ENCODE measurements around the gene NEU3. TPM values are rescaled to one million over a fixed set of nuclear protein-coding genes. Genes with fewer than 3 reads are reported as not detected.

The NEU3 gene
- total RNA-seq, 1 experiment from 2014 or later = 10.0 TPM

DNA sequence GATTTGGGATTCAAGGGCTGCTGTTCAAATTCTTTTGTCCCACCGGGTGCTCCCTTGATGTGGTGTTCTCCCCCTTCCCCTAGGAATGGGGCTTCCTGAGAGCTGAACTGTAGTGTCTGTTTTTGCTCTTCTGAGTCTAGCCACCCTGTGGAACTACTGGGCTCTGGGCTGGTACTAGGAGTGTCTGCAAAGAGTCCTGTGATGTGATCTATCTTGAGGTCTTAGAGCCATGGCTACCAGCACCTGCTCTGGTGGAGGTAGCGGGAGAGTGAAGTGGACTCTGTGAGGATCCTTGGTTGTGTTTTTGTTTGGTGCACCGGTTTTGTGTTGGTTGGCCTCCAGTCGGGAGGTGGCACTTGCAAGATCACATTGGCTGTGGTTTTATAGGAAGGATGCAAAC, 61.8 kb downstream of the NEU3 start:
- CTCF ChIA-PET = no interaction called here
- H3K4me1 Mint-ChIP-seq (ENCODE audit: insufficient read depth, unreplicated experiment) = peaks cover 6% of the 10 kb centered on the region
- H3K36me3 Mint-ChIP-seq (ENCODE audit: insufficient read depth, unreplicated experiment) = no peaks in the 10 kb centered on the region
- H3K9me3 Mint-ChIP-seq (ENCODE audit: unreplicated experiment) = peaks cover 13% of the 10 kb centered on the region
- POLR2A ChIA-PET = no interaction called here
- intact Hi-C loops (cut with micrococcal nuclease) = no loop called here
- H3K4me3 Mint-ChIP-seq (ENCODE audit: unreplicated experiment) = no peak overlapping the region
- H3K27ac Mint-ChIP-seq (ENCODE audit: low read depth, unreplicated experiment) = no peak overlapping the region
- no TSS peak for BruUV-seq (replicated peaks)
- TF ChIP-seq, protein P1, sequence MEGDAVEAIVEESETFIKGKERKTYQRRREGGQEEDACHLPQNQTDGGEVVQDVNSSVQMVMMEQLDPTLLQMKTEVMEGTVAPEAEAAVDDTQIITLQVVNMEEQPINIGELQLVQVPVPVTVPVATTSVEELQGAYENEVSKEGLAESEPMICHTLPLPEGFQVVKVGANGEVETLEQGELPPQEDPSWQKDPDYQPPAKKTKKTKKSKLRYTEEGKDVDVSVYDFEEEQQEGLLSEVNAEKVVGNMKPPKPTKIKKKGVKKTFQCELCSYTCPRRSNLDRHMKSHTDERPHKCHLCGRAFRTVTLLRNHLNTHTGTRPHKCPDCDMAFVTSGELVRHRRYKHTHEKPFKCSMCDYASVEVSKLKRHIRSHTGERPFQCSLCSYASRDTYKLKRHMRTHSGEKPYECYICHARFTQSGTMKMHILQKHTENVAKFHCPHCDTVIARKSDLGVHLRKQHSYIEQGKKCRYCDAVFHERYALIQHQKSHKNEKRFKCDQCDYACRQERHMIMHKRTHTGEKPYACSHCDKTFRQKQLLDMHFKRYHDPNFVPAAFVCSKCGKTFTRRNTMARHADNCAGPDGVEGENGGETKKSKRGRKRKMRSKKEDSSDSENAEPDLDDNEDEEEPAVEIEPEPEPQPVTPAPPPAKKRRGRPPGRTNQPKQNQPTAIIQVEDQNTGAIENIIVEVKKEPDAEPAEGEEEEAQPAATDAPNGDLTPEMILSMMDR (IDR thresholded peaks at IDR 0.05; ENCODE audit: unreplicated experiment) = no peak
- H3K27me3 Mint-ChIP-seq (ENCODE audit: insufficient read depth, unreplicated experiment) = no peaks in the 10 kb centered on the region
- no peak for DNase-seq (ENCODE audit: unreplicated experiment)

DNA sequence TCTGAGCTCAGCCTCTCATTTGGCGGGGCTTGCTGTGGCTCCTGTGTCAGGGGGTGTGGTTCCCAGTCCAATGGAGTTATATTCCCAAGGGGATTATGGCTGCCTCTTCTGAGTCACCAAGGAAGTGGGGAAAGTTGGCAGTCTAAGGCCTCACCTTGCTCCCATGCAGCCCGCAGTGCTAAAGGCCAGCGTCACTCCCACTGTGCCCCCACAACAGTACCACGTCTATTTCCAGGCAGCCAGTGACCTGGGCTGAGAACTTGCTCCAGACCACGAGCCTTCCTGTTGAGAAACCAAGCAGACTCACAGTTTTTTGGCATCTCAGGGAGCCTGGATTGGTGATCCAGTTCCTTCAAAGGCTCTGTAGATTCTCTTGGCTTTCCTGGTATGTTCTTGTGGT, 62.3 kb downstream of the NEU3 start:
- H3K36me3 Mint-ChIP-seq (ENCODE audit: insufficient read depth, unreplicated experiment) = no peaks in the 10 kb centered on the region
- ChIA-PET POLR2A (no interaction called here), CTCF (no interaction called here)
- peaks cover 6% of the 10 kb centered on the region for H3K4me1 Mint-ChIP-seq (ENCODE audit: insufficient read depth, unreplicated experiment)
- no peaks in the 10 kb centered on the region for H3K27me3 Mint-ChIP-seq (ENCODE audit: insufficient read depth, unreplicated experiment)
- no peak overlapping the region for H3K27ac Mint-ChIP-seq (ENCODE audit: low read depth, unreplicated experiment)
- BruUV-seq (replicated peaks) = no TSS peak
- intact Hi-C loops (cut with micrococcal nuclease) = no loop called here
- TF ChIP-seq, protein P1 (IDR thresholded peaks at IDR 0.05; ENCODE audit: unreplicated experiment) = no peak
- DNase-seq (ENCODE audit: unreplicated experiment) = peak; percentile 18
- peaks cover 13% of the 10 kb centered on the region for H3K9me3 Mint-ChIP-seq (ENCODE audit: unreplicated experiment)
- no peak overlapping the region for H3K4me3 Mint-ChIP-seq (ENCODE audit: unreplicated experiment)

DNA sequence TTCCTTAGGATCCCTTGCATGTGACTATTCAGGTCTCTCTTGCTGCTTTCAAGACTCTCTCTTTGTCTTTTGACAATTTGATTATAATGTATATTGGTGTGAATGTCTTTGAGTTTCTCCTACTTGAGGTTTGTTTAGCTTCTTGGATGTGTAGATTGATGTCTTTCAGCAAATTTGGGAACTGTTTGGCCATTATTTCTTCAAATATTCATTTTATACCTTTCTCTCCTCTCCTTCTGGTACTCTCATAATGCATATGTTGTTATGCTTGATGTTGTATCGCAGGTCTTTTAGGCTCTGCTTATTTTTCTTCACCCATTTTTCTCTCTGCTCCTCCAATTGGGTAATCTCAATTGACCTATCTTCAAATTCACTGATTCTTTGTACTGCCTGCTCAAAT, 63.7 kb downstream of the NEU3 start:
- no peak overlapping the region for H3K27ac Mint-ChIP-seq (ENCODE audit: low read depth, unreplicated experiment)
- CTCF ChIA-PET = interaction anchor here (0.6 kb wide), 1 partner anchor 142 kb away, joined by 3 read pairs; no protein-coding TSS in a partner anchor
- TF ChIP-seq, protein P1 (IDR thresholded peaks at IDR 0.05; ENCODE audit: unreplicated experiment) = no peak
- DNase-seq (ENCODE audit: unreplicated experiment) = no peak
- H3K4me1 Mint-ChIP-seq (ENCODE audit: insufficient read depth, unreplicated experiment) = peaks cover 2% of the 10 kb centered on the region
- H3K4me3 Mint-ChIP-seq (ENCODE audit: unreplicated experiment) = no peak overlapping the region
- H3K36me3 Mint-ChIP-seq (ENCODE audit: insufficient read depth, unreplicated experiment) = no peaks in the 10 kb centered on the region
- H3K27me3 Mint-ChIP-seq (ENCODE audit: insufficient read depth, unreplicated experiment) = no peaks in the 10 kb centered on the region
- POLR2A ChIA-PET = no interaction called here
- peaks cover 13% of the 10 kb centered on the region for H3K9me3 Mint-ChIP-seq (ENCODE audit: unreplicated experiment)
- intact Hi-C loops (cut with micrococcal nuclease) = no loop called here
- no TSS peak for BruUV-seq (replicated peaks)

DNA sequence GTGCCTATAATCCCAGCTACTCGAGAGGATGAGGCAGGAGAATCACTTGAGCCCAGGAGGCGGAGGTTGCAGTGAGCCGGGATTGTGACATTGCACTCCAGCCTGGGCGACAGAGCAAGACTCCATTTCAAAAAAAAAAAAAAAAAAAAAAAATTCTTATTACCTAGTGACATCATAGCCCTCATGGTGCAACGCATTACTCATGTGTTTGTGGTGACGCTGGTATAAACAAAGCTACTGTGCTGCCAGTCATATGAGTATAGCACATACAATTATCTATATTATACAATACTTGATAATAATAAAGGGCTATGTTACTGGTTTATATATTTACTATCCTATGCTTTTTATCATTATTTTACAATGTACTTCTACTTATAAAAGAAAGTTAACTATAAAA, 66.8 kb downstream of the NEU3 start:
- TF ChIP-seq, protein P1 (IDR thresholded peaks at IDR 0.05; ENCODE audit: unreplicated experiment) = no peak
- Mint-ChIP-seq H3K27me3 (ENCODE audit: insufficient read depth, unreplicated experiment) (peaks cover 17% of the 10 kb centered on the region), H3K4me1 (ENCODE audit: insufficient read depth, unreplicated experiment) (no peaks in the 10 kb centered on the region), H3K9me3 (ENCODE audit: unreplicated experiment) (peaks cover 13% of the 10 kb centered on the region), H3K27ac (ENCODE audit: low read depth, unreplicated experiment) (no peak overlapping the region), H3K36me3 (ENCODE audit: insufficient read depth, unreplicated experiment) (no peaks in the 10 kb centered on the region), H3K4me3 (ENCODE audit: unreplicated experiment) (no peak overlapping the region)
- ChIA-PET CTCF (interaction anchor here (0.6 kb wide), 1 partner anchor 43 kb away, joined by 3 read pairs; no protein-coding TSS in a partner anchor), POLR2A (no interaction called here)
- intact Hi-C loops (cut with micrococcal nuclease) = no loop called here
- BruUV-seq (replicated peaks) = no TSS peak
- peak; percentile 42 for DNase-seq (ENCODE audit: unreplicated experiment)

Data from MCF 10A (cell line).